Loucy (cell line): ENCODE data around the gene GRB14.

Experiments used
- CTCF ChIP-seq: fragments of 200-600 bp; sonication (generic); conservative IDR thresholded peaks from 2 replicates; pipeline ENCODE4 v1.5.1; 2014; ENCODE audit warnings: mild to moderate bottlenecking, antibody characterized with exemption, low read length
- EZH2phosphoT487 ChIP-seq: fragments of 200-600 bp; IDR thresholded peaks from 2 replicates; pipeline ENCODE4 v1.6.1; 2018; ENCODE audit warnings: antibody characterized with exemption, mild to moderate bottlenecking, moderate library complexity, borderline replicate concordance

- TF ChIP-seq CTCF (no peak), EZH2phosphoT487 (no peak)
Observed at GRCh38 chr2:164510895-164511294, 110.4 kb downstream of the GRB14 start.
